Endothelial cell (in vitro differentiated cells): ENCODE data around the gene RAD51B. TPM values are rescaled to one million over a fixed set of nuclear protein-coding genes. Genes with fewer than 3 reads are reported as not detected.

ENCODE experiments used
- DNase-seq: peaks from one replicate; pipeline ENCODE4 v3.0.0; 2021; ENCODE audit warnings: low spot score
- H3K27ac Mint-ChIP-seq: one replicate; pipeline ENCODE4 v1.8.0; 2021; ENCODE audit warnings: mixed read lengths, inconsistent platforms; ENCODE audit not compliant: unreplicated experiment
- H3K27me3 Mint-ChIP-seq: one replicate; pipeline ENCODE4 v1.8.0; 2021; ENCODE audit warnings: mild to moderate bottlenecking, moderate library complexity, mixed read lengths, inconsistent platforms; ENCODE audit not compliant: unreplicated experiment
- H3K36me3 Mint-ChIP-seq: one replicate; pipeline ENCODE4 v1.8.0; 2021; ENCODE audit warnings: mild to moderate bottlenecking, low read depth, mixed read lengths, inconsistent platforms; ENCODE audit not compliant: unreplicated experiment
- H3K4me1 Mint-ChIP-seq: one replicate; pipeline ENCODE4 v1.8.0; 2021; ENCODE audit warnings: mild to moderate bottlenecking, mixed read lengths, inconsistent platforms; ENCODE audit not compliant: unreplicated experiment
- H3K4me3 Mint-ChIP-seq: one replicate; pipeline ENCODE4 v1.8.0; 2021; ENCODE audit warnings: mild to moderate bottlenecking, mixed read lengths, inconsistent platforms; ENCODE audit not compliant: unreplicated experiment
- H3K9me3 Mint-ChIP-seq: one replicate; pipeline ENCODE4 v1.8.0; 2021; ENCODE audit warnings: mixed read lengths, inconsistent platforms; ENCODE audit not compliant: unreplicated experiment
- total RNA-seq: library from RNA; stranded (reverse); fragmentation: NEBNext Ultra II Directional; extraction: Animal tissue kit (Norgen Biotek cat#: 25700); gene quantifications from one replicate; pipeline ENCODE4 v1.2.1, GENCODE V29; 2021; ENCODE audit not compliant: unreplicated experiment
- TF ChIP-seq, protein P1 (sequence below): fragments of 200-600 bp; sonication (generic); IDR thresholded peaks from one replicate; pipeline ENCODE4 v1.5.0; 2021; ENCODE audit warnings: antibody characterized with exemption; ENCODE audit not compliant: unreplicated experiment

RAD51B gene
- total RNA-seq, 1 donor from 2014 or later: 23.5 TPM

DNA sequence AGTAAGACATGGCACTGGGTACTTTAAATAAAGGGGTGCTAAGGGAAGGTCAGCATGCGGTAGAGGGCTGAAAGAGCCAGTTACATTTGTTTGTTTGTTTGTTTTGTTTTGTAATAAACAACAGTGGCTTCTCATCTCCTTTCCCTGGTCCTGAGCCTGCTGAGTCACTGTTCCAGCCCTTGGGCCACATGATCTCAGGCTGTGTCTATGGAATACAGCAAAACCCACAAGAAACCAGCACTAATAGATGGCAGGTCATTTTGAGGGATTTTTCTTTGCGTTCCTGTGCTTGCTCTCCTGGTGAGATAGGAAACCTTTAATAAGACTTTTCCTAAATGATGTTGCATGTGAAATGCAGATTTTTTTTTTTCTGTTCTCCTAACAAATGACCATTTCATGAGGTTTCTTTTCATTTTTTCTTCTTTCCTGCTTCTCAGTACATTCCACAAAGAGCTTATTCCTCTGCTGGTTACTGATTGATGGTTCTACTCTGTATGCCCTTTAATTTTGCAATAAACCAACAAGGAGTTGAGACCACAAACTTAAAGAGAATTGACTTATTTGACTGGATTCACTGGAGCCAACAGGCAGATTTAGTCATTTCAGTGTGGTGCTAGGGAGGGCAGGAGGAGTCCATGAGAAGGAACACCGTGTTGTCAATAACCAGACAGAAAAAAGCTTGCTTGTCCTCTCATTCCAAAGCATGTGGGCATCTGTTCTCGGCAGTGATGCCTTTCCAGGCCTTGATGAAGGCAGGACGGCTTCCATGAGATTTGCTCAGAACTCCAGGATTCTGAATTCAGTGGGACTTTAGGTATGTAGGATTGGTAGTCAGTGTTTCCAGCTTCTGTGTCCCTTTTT, 459.2 kb downstream of the RAD51B start:
- no peak overlapping the region for H3K27ac Mint-ChIP-seq
- TF ChIP-seq, protein P1, sequence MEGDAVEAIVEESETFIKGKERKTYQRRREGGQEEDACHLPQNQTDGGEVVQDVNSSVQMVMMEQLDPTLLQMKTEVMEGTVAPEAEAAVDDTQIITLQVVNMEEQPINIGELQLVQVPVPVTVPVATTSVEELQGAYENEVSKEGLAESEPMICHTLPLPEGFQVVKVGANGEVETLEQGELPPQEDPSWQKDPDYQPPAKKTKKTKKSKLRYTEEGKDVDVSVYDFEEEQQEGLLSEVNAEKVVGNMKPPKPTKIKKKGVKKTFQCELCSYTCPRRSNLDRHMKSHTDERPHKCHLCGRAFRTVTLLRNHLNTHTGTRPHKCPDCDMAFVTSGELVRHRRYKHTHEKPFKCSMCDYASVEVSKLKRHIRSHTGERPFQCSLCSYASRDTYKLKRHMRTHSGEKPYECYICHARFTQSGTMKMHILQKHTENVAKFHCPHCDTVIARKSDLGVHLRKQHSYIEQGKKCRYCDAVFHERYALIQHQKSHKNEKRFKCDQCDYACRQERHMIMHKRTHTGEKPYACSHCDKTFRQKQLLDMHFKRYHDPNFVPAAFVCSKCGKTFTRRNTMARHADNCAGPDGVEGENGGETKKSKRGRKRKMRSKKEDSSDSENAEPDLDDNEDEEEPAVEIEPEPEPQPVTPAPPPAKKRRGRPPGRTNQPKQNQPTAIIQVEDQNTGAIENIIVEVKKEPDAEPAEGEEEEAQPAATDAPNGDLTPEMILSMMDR: no peak
- no peaks in the 10 kb centered on the region for H3K9me3 Mint-ChIP-seq
- no peak for DNase-seq
- no peak overlapping the region for H3K4me3 Mint-ChIP-seq
- peaks cover 24% of the 10 kb centered on the region for H3K4me1 Mint-ChIP-seq
- H3K27me3 Mint-ChIP-seq: peaks cover 2% of the 10 kb centered on the region
- no peaks in the 10 kb centered on the region for H3K36me3 Mint-ChIP-seq

DNA sequence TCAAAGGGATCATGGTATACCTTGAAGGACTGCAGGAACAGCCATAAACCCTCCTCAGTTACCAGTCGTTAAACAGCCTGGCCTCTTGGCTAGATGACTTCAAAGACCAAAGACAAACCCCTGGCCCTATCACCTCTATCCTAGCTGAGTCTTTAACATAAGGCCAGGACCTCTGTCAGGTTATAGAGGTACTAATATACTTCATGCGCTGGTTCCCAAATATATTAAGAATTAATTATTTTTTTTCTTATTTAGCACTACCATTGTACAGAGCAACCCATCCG, 459.8 kb downstream of the RAD51B start:
- DNase-seq: no peak
- peaks cover 2% of the 10 kb centered on the region for H3K27me3 Mint-ChIP-seq
- H3K4me3 Mint-ChIP-seq: no peak overlapping the region
- H3K27ac Mint-ChIP-seq: no peak overlapping the region
- peaks cover 25% of the 10 kb centered on the region for H3K4me1 Mint-ChIP-seq
- H3K9me3 Mint-ChIP-seq: no peaks in the 10 kb centered on the region
- H3K36me3 Mint-ChIP-seq: no peaks in the 10 kb centered on the region
- TF ChIP-seq, protein P1: no peak

DNA sequence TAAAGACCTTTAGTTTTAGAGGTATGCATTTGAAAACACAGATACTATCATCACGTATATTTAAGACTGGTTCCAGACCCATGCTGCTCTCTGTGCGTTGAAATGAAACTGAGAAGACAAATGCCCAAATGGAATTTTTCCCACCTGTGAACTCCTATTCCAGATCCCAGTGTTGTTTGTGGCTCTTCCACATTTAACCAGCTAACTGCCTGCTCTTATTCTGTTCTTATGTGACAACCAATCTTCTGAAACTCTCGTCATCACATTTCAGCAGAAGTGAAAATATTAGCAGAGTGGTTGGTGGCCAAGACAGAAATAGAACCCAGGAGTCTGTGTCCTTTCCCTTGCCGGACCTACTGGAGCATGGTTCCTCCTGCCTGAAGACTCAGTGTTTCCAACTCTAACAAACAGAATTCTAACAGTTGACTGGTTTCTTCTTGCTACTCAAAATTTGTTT, 460.2 kb downstream of the RAD51B start:
- Mint-ChIP-seq H3K4me3 (no peak overlapping the region), H3K27me3 (peaks cover 2% of the 10 kb centered on the region), H3K4me1 (peaks cover 27% of the 10 kb centered on the region), H3K27ac (no peak overlapping the region), H3K36me3 (no peaks in the 10 kb centered on the region), H3K9me3 (no peaks in the 10 kb centered on the region)
- TF ChIP-seq, protein P1: no peak
- DNase-seq: no peak

DNA sequence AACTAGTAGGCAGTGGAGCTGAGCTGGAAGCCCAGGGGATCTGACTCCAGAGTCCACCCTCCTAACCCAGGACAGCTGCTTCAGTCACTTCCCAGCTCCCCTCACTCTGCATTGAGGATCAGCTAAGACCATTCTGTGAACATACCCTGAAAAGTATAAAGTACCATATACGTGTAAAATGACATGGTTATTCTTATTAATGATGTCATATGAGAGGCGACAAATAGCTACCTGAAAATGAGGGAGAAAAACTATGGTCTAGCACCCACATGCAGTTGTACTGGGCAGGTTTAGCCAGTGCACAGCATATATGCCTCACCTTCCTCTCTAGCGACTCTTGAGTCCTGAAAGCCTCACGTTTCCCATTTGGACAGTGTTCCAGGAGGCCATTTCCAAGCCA, 461.9 kb downstream of the RAD51B start:
- H3K27me3 Mint-ChIP-seq: peaks cover 2% of the 10 kb centered on the region
- H3K4me1 Mint-ChIP-seq: peaks cover 30% of the 10 kb centered on the region
- DNase-seq: no peak
- no peak overlapping the region for H3K27ac Mint-ChIP-seq
- TF ChIP-seq, protein P1: no peak
- H3K9me3 Mint-ChIP-seq: no peaks in the 10 kb centered on the region
- H3K4me3 Mint-ChIP-seq: no peak overlapping the region
- no peaks in the 10 kb centered on the region for H3K36me3 Mint-ChIP-seq
